Neural progenitor cell (in vitro differentiated cells): ENCODE results near the gene HSD11B1.

Experiments
- CTCF ChIP-seq: fragments of 200-600 bp; sonication (generic); IDR thresholded peaks from 2 replicates; pipeline ENCODE4 v1.5.1; 2017; ENCODE audit warnings: antibody characterized with exemption, mild to moderate bottlenecking
- EZH2 ChIP-seq: fragments of 200-600 bp; sonication (generic); IDR thresholded peaks from 2 replicates; pipeline ENCODE4 v1.6.1; 2017; ENCODE audit warnings: antibody characterized with exemption, mild to moderate bottlenecking, moderate library complexity
- EZH2phosphoT487 ChIP-seq: fragments of 200-600 bp; sonication (generic); IDR thresholded peaks from 2 replicates; pipeline ENCODE4 v1.6.1; 2017; ENCODE audit warnings: antibody characterized with exemption

GRCh38 chr1:209747580-209748262 lies 43.1 kb downstream of the HSD11B1 start:
- TF ChIP-seq CTCF (peak; percentile 97), EZH2phosphoT487 (peak; percentile 23), EZH2 (peak; percentile 34)
